HepG2 (cell line): ENCODE data around the gene TEC. TPM values are rescaled to one million over a fixed set of nuclear protein-coding genes. Genes with fewer than 3 reads are reported as not detected.

Experiments
- ATAC-seq: fragments of 200-7000 bp; cut with Tn5 transposase; 3 replicates; pipeline ENCODE4 v1.9.1; 2020; ENCODE audit warnings: mild to moderate bottlenecking, moderate library complexity
- BruUV-seq: library from RNA; stranded (reverse); fragments of 400-500 nt; replicated peaks from 2 replicates; lab custom pipeline; 2021; lab: Mats Ljungman, UMichigan
- CTCF ChIA-PET: fragments of 300-600 bp; formaldehyde crosslinking; extraction: SDS; loops from one replicate; lab custom pipeline; 2021; ENCODE audit warnings: low total read pairs, inconsistent platforms, low intra/inter-chr PET ratio; lab: Yijun Ruan, JAX
- POLR2A ChIA-PET: fragments of 350-600 bp; sonication (Branson Sonifier 250); formaldehyde crosslinking; loops from one replicate; lab custom pipeline; 2020; ENCODE audit warnings: antibody characterized with exemption, inconsistent platforms; lab: Yijun Ruan, JAX
- DNase-seq: peaks from one replicate; pipeline ENCODE4 v3.0.0-alpha.2; 2015; ENCODE audit warnings: low spot score
- FAIRE-seq: peaks from 3 replicates; lab custom pipeline; 2011; peaks lifted over from hg19 to GRCh38; lab: Jason Lieb, UNC
- H2AFZ ChIP-seq: one replicate; pipeline ENCODE4 v1.6.1; 2011; ENCODE audit warnings: low read length, inconsistent platforms
- H3K27ac ChIP-seq: fragments of 300-600 bp; 3 replicates; pipeline ENCODE4 v1.8.0; 2011; ENCODE audit warnings: mixed run types, mild to moderate bottlenecking, mixed read lengths, low read length, inconsistent platforms; ENCODE audit not compliant: insufficient read depth; ENCODE audit errors: extremely low read length
- H3K27me3 ChIP-seq, 2 experiments: fragments of 200-600 bp in 1 of 2; 2 replicates in 1 of 2; 3 replicates in 1 of 2; pipeline versions ENCODE4 v1.6.0 to v1.8.0; 2011; ENCODE audit warnings: low read length in 2 of 2, mild to moderate bottlenecking in 2 of 2, moderate library complexity in 2 of 2, inconsistent platforms in 1 of 2; ENCODE audit not compliant: insufficient read depth in 2 of 2, control insufficient read depth in 1 of 2
- H3K36me3 ChIP-seq, 2 experiments: fragments of 200-600 bp in 1 of 2; replicated peaks in 1 of 2; 2 replicates in 1 of 2; 3 replicates in 1 of 2; pipeline versions ENCODE4 v1.5.1 to v1.8.0; 2011; ENCODE audit warnings: low read length in 2 of 2, inconsistent platforms in 1 of 2; ENCODE audit not compliant: insufficient read depth in 2 of 2, control insufficient read depth in 1 of 2
- H3K4me1 ChIP-seq: 2 replicates; pipeline ENCODE4 v1.5.1; 2012; ENCODE audit warnings: low read length, inconsistent platforms; ENCODE audit not compliant: insufficient read depth
- H3K4me2 ChIP-seq: 2 replicates; pipeline ENCODE4 v1.6.0; 2011; ENCODE audit warnings: low read depth, low read length, inconsistent platforms
- H3K4me3 ChIP-seq, 3 experiments: fragments of 200-600 bp in 1 of 3; sonication (generic), shearing (Covaris generic) in 1 of 3; replicated peaks in 1 of 3; 2 replicates each; pipeline ENCODE4 v1.5.1; 2011 to 2016; ENCODE audit warnings: low read length in 3 of 3, inconsistent platforms in 2 of 3, low read depth in 2 of 3, mild to moderate bottlenecking in 2 of 3, control low read depth in 1 of 3, mixed read lengths in 1 of 3; ENCODE audit not compliant: insufficient read depth in 1 of 3
- H3K79me2 ChIP-seq: one replicate; pipeline ENCODE4 v1.6.1; 2011; ENCODE audit warnings: low read length, inconsistent platforms; ENCODE audit not compliant: insufficient read depth
- H3K9ac ChIP-seq: 2 replicates; pipeline ENCODE4 v1.6.0; 2011; ENCODE audit warnings: mild to moderate bottlenecking, low read depth, low read length, inconsistent platforms; ENCODE audit not compliant: insufficient read depth
- H3K9me3 ChIP-seq: 2 replicates; pipeline ENCODE4 v1.5.1; 2012; ENCODE audit warnings: mild to moderate bottlenecking, low read length
- H4K20me1 ChIP-seq: 2 replicates; pipeline ENCODE4 v1.6.0; 2011; ENCODE audit warnings: inconsistent platforms, mild to moderate bottlenecking, low read length, moderate library complexity; ENCODE audit not compliant: insufficient read depth
- AGO2 ChIP-seq: fragments of 200-400 bp; formaldehyde crosslinking; optimal IDR thresholded peaks from 2 replicates; pipeline ENCODE3; 2017; ENCODE audit warnings: mild to moderate bottlenecking, low read depth, low read length, moderate library complexity
- AHR ChIP-seq: IDR thresholded peaks from 2 replicates; pipeline ENCODE4 v1.6.1; 2018; ENCODE audit warnings: missing genetic modification reagents, missing compliant biosample characterization
- ARID5B ChIP-seq: IDR thresholded peaks from 2 replicates; pipeline ENCODE4 v1.4.0; 2020; ENCODE audit warnings: mild to moderate bottlenecking, missing genetic modification reagents
- DPF2 ChIP-seq: sonication (generic); formaldehyde crosslinking; IDR thresholded peaks from 2 replicates; pipeline ENCODE4 v1.4.0; 2020; ENCODE audit warnings: mild to moderate bottlenecking, low read depth, missing genetic modification reagents, borderline replicate concordance
- FOXP1 ChIP-seq, 2 experiments: fragments of 450-650 bp in 1 of 2; IDR thresholded peaks; 2 replicates each; pipeline ENCODE4 v1.6.1; 2017 to 2018; ENCODE audit warnings: antibody characterized with exemption in 1 of 2
- GTF3A ChIP-seq: sonication (generic); formaldehyde crosslinking; conservative IDR thresholded peaks from 2 replicates; pipeline ENCODE4 v1.4.0; 2020; ENCODE audit warnings: mild to moderate bottlenecking, missing genetic modification reagents
- HNF4A ChIP-seq: sonication (generic); formaldehyde crosslinking; IDR thresholded peaks from 2 replicates; pipeline ENCODE4 v1.4.0; 2020; ENCODE audit warnings: missing genetic modification reagents
- HOXD1 ChIP-seq: sonication (generic); formaldehyde crosslinking; IDR thresholded peaks from 2 replicates; pipeline ENCODE4 v1.5.0; 2020; ENCODE audit warnings: missing genetic modification reagents
- NRL ChIP-seq: sonication (generic); formaldehyde crosslinking; IDR thresholded peaks from 2 replicates; pipeline ENCODE4 v1.5.0; 2020; ENCODE audit warnings: missing genetic modification reagents, mild to moderate bottlenecking, moderate library complexity, borderline replicate concordance
- RBFOX2 ChIP-seq: fragments of 200-400 bp; formaldehyde crosslinking; IDR thresholded peaks from 2 replicates; pipeline ENCODE4 v1.6.1; 2017; ENCODE audit warnings: low read depth, mild to moderate bottlenecking, low read length
- TBP ChIP-seq: sonication (generic); formaldehyde crosslinking; IDR thresholded peaks from 2 replicates; pipeline ENCODE4 v1.5.0; 2020; ENCODE audit warnings: missing genetic modification reagents
- ZFP36 ChIP-seq: fragments of 150-350 bp; IDR thresholded peaks from 2 replicates; pipeline ENCODE4 v1.6.1; 2018; ENCODE audit warnings: borderline replicate concordance, low read length, low read depth; ENCODE audit not compliant: partially characterized antibody
- ZNF251 ChIP-seq: sonication (generic); formaldehyde crosslinking; IDR thresholded peaks from 2 replicates; pipeline ENCODE4 v1.9.0; 2021; ENCODE audit warnings: mild to moderate bottlenecking, missing genetic modification reagents
- ZNF550 ChIP-seq: sonication (generic); formaldehyde crosslinking; IDR thresholded peaks from 2 replicates; pipeline ENCODE4 v1.4.0; 2020; ENCODE audit warnings: mild to moderate bottlenecking, missing genetic modification reagents, borderline replicate concordance
- ZNF772 ChIP-seq: sonication (generic); formaldehyde crosslinking; IDR thresholded peaks from 2 replicates; pipeline ENCODE4 v1.5.0; 2020; ENCODE audit warnings: mild to moderate bottlenecking, missing genetic modification reagents
- ZNF776 ChIP-seq: sonication (generic); formaldehyde crosslinking; IDR thresholded peaks from 2 replicates; pipeline ENCODE4 v1.4.0; 2020; ENCODE audit warnings: mild to moderate bottlenecking, missing genetic modification reagents
- ZSCAN29 ChIP-seq: sonication (generic); formaldehyde crosslinking; conservative IDR thresholded peaks from 2 replicates; pipeline ENCODE4 v1.4.0; 2020; ENCODE audit warnings: mild to moderate bottlenecking, missing genetic modification reagents
- ZZZ3 ChIP-seq: sonication (generic); formaldehyde crosslinking; IDR thresholded peaks from 2 replicates; pipeline ENCODE4 v1.4.0; 2020; ENCODE audit warnings: missing genetic modification reagents, mild to moderate bottlenecking, borderline replicate concordance
- in situ Hi-C: cut with HindIII; loops from 2 replicates; pipeline ENCODE4 v1.10.0; 2017; ENCODE audit warnings: low pct_unique_long_range_greater_than_20kb; ENCODE audit not compliant: extremely low pct_ligation_motif_present
- intact Hi-C: fragments of 100-400 bp; cut with micrococcal nuclease; formaldehyde crosslinking; loops from one replicate; pipeline ENCODE4 v1.10.0; 2022; ENCODE audit not compliant: unreplicated experiment
- polyA plus RNA-seq, 8 experiments: library from polyadenylated mRNA; depleted of rRNA in 3 of 8; stranded (reverse) in 7 of 8; unstranded in 1 of 8; fragments of >200 nt; fragmentation: Illumina TruSeq in 4 of 8; extraction: Trizol in 4 of 8; gene quantifications; 2 replicates each; pipeline versions ENCODE4 v1.2.1 to v1.2.3, GENCODE V29; 2011 to 2016; ENCODE audit warnings: low read depth in 4 of 8, missing spikeins in 1 of 8, mixed read lengths in 1 of 8; ENCODE audit not compliant: insufficient read depth in 1 of 8
- total RNA-seq, 5 experiments: library from RNA; depleted of rRNA; stranded (reverse); fragments of >200 nt; fragmentation: Illumina TruSeq; extraction: Trizol; gene quantifications; 2 replicates each; pipeline ENCODE4 v1.2.3, GENCODE V29; 2016; ENCODE audit warnings: low read depth in 1 of 5

The TEC gene
- total and polyA plus RNA-seq, 2 of the 13 experiments (the other 11 are each of a cell fraction or from before 2014, with no cell fraction given): 0.05 to 0.20 TPM

GRCh38 chr4:48119646-48120045 lies 150.0 kb downstream of the TEC start:
- H3K36me3 ChIP-seq: no peaks in the 10 kb centered on the region
- TF ChIP-seq RBFOX2 (no peak), HOXD1 (CRISPR knock-in tag) (no peak), ZNF776 (CRISPR knock-in tag) (no peak), ZFP36 (no peak), DPF2 (no peak), ZNF550 (CRISPR knock-in tag) (no peak), FOXP1 (IDR thresholded peaks at IDR 0.05) (no peak), FOXP1 (CRISPR knock-in tag; IDR thresholded peaks at IDR 0.05) (no peak), ZNF251 (CRISPR knock-in tag) (no peak), HNF4A (no peak), ZSCAN29 (CRISPR knock-in tag) (no peak), GTF3A (CRISPR knock-in tag) (no peak), ZZZ3 (CRISPR knock-in tag) (no peak), ZNF772 (CRISPR knock-in tag) (no peak), AGO2 (no peak), AHR (no peak), ARID5B (CRISPR knock-in tag) (no peak), TBP (CRISPR knock-in tag) (no peak), NRL (CRISPR knock-in tag) (no peak)
- TF ChIP-seq, all 625 proteins: peak for 0
- ATAC-seq: no peak
- Histone ChIP-seq H3K4me2 (no peak overlapping the region), H3K27me3 (no peaks in the 10 kb centered on the region), H3K4me3 (no peak overlapping the region), H3K9ac (no peak overlapping the region), H3K79me2 (no peaks in the 10 kb centered on the region), H3K4me1 (no peaks in the 10 kb centered on the region), H2AFZ (no peak overlapping the region), H3K9me3 (no peaks in the 10 kb centered on the region), H3K27ac (no peak overlapping the region), H4K20me1 (no peaks in the 10 kb centered on the region)
- intact Hi-C loops: no loop called here
- in situ Hi-C loops: no loop called here
- BruUV-seq: no TSS peak
- no peak for FAIRE-seq
- ChIA-PET POLR2A (no interaction called here), CTCF (no interaction called here)
- DNase-seq: no peak
